Mesenchymal stem cell (in vitro differentiated cells and primary cell): ENCODE results near the gene BOD1.
A peak's percentile ranks its signal among the peaks of the same experiment; 100 is the strongest.

Source experiments
- DNase-seq: peaks from one replicate; pipeline ENCODE4 v3.0.0-alpha.2; 2013
- H2AFZ ChIP-seq: one replicate; pipeline ENCODE4 v1.6.1; 2013; ENCODE audit warnings: low read depth, mild to moderate bottlenecking, control low read depth, inconsistent platforms, low read length, moderate library complexity
- H2AK5ac ChIP-seq: 2 replicates; pipeline ENCODE4 v1.6.1; 2013; ENCODE audit warnings: low read length, moderate library complexity, mild to moderate bottlenecking, inconsistent platforms; ENCODE audit not compliant: severe bottlenecking
- H2BK120ac ChIP-seq: one replicate; pipeline ENCODE4 v1.6.1; 2013; ENCODE audit warnings: low read depth, mild to moderate bottlenecking, inconsistent platforms, low read length, moderate library complexity
- H2BK12ac ChIP-seq, 2 experiments: one replicate each; pipeline ENCODE4 v1.6.1; 2013; ENCODE audit warnings: inconsistent platforms in 2 of 2, low read length in 2 of 2, mild to moderate bottlenecking in 2 of 2, moderate library complexity in 2 of 2, control low read depth in 1 of 2
- H2BK15ac ChIP-seq: one replicate; pipeline ENCODE4 v1.6.1; 2013; ENCODE audit warnings: mild to moderate bottlenecking, low read depth, inconsistent platforms; ENCODE audit not compliant: poor library complexity, severe bottlenecking
- H2BK5ac ChIP-seq: 2 replicates; pipeline ENCODE4 v1.6.1; 2013; ENCODE audit warnings: low read depth, mild to moderate bottlenecking, low read length, control low read depth, inconsistent platforms; ENCODE audit not compliant: poor library complexity, severe bottlenecking
- H3K14ac ChIP-seq, 2 experiments: one replicate each; pipeline ENCODE4 v1.6.1; 2013; ENCODE audit warnings: inconsistent platforms in 2 of 2, low read length in 2 of 2, control low read depth in 1 of 2, mild to moderate bottlenecking in 1 of 2, moderate library complexity in 1 of 2
- H3K18ac ChIP-seq, 2 experiments: one replicate each; pipeline ENCODE4 v1.6.1; 2013; ENCODE audit warnings: inconsistent platforms in 2 of 2, low read length in 2 of 2, control low read depth in 1 of 2, low read depth in 1 of 2, mild to moderate bottlenecking in 1 of 2
- H3K23ac ChIP-seq, 2 experiments: one replicate each; pipeline ENCODE4 v1.6.1; 2013; ENCODE audit warnings: inconsistent platforms in 2 of 2, low read length in 2 of 2, mild to moderate bottlenecking in 2 of 2, moderate library complexity in 2 of 2, control low read depth in 1 of 2
- H3K27ac ChIP-seq: 2 replicates; pipeline ENCODE4 v1.5.1; 2013; ENCODE audit warnings: mild to moderate bottlenecking, moderate library complexity, low read length, control low read depth, inconsistent platforms; ENCODE audit not compliant: poor library complexity, severe bottlenecking
- H3K27me3 ChIP-seq, 2 experiments: 2 replicates each; pipeline versions ENCODE4 v1.6.1 to v1.7.0; 2013; ENCODE audit warnings: low read length in 2 of 2, mild to moderate bottlenecking in 2 of 2, moderate library complexity in 2 of 2, control low read depth in 1 of 2, inconsistent platforms in 1 of 2; ENCODE audit not compliant: control insufficient read depth in 1 of 2, insufficient read depth in 1 of 2
- H3K36me3 ChIP-seq, 2 experiments: 2 replicates each; pipeline versions ENCODE4 v1.6.1 to v1.7.0; 2013; ENCODE audit warnings: low read length in 2 of 2, control low read depth in 1 of 2, inconsistent platforms in 1 of 2, low read depth in 1 of 2, mild to moderate bottlenecking in 1 of 2; ENCODE audit not compliant: insufficient read depth in 2 of 2, control insufficient read depth in 1 of 2
- H3K4ac ChIP-seq, 2 experiments: one replicate each; pipeline ENCODE4 v1.6.1; 2013; ENCODE audit warnings: inconsistent platforms in 2 of 2, low read length in 2 of 2, mild to moderate bottlenecking in 2 of 2, moderate library complexity in 2 of 2, control low read depth in 1 of 2, low read depth in 1 of 2
- H3K4me1 ChIP-seq: 2 replicates; pipeline ENCODE4 v1.6.1; 2013; ENCODE audit warnings: low read depth, low read length, control low read depth; ENCODE audit not compliant: control insufficient read depth, insufficient read depth
- H3K4me2 ChIP-seq: 2 replicates; pipeline ENCODE4 v1.6.1; 2013; ENCODE audit warnings: low read length, mild to moderate bottlenecking, inconsistent platforms; ENCODE audit not compliant: poor library complexity, severe bottlenecking
- H3K4me3 ChIP-seq, 2 experiments: 2 replicates each; pipeline versions ENCODE4 v1.5.1 to v1.7.0; 2013; ENCODE audit warnings: low read length in 2 of 2, mild to moderate bottlenecking in 2 of 2, control low read depth in 1 of 2, low read depth in 1 of 2; ENCODE audit not compliant: insufficient read depth in 1 of 2
- H3K79me1 ChIP-seq: replicated peaks from 2 replicates; pipeline ENCODE4 v1.6.1; 2013; ENCODE audit warnings: mild to moderate bottlenecking, control low read depth, low read length, inconsistent platforms; ENCODE audit not compliant: poor library complexity, severe bottlenecking
- H3K9ac ChIP-seq: 2 replicates; pipeline ENCODE4 v1.7.0; 2013; ENCODE audit warnings: mild to moderate bottlenecking, low read length, moderate library complexity
- H3K9me3 ChIP-seq: 2 replicates; pipeline ENCODE4 v1.7.0; 2013; ENCODE audit warnings: mild to moderate bottlenecking, low read length; ENCODE audit not compliant: control insufficient read depth
- H4K8ac ChIP-seq: one replicate; pipeline ENCODE4 v1.6.1; 2013; ENCODE audit warnings: inconsistent platforms, mild to moderate bottlenecking, low read length, moderate library complexity
- H4K91ac ChIP-seq: one replicate; pipeline ENCODE4 v1.6.1; 2013; ENCODE audit warnings: mild to moderate bottlenecking, low read length, inconsistent platforms
- WGBS: methylation state at CpG from one replicate; pipeline ENCODE4 v1.1.7; 2013; ENCODE audit warnings: mixed read lengths; 5-methylcytosine and 5-hydroxymethylcytosine counted together

BOD1 gene

GRCh38 chr5:173662581-173663351, 46.3 kb upstream of the BOD1 start:
- Histone ChIP-seq H3K4me3 (no peak overlapping the region), H3K4ac (no peak overlapping the region), H2AFZ (no peak overlapping the region), H3K4me2 (no peak overlapping the region), H3K23ac (no peak overlapping the region), H3K36me3 (no peaks in the 10 kb centered on the region), H3K4me1 (no peaks in the 10 kb centered on the region), H3K27me3 (peaks cover 0 to 20% of the 10 kb centered on the region in 2 experiments), H4K8ac (no peak overlapping the region), H4K91ac (no peak overlapping the region), H2BK15ac (no peak overlapping the region), H2BK120ac (no peak overlapping the region), H3K14ac (no peak overlapping the region), H3K27ac (no peak overlapping the region), H2BK12ac (no peak overlapping the region), H2AK5ac (no peak overlapping the region), H3K9ac (no peak overlapping the region), H3K9me3 (peaks cover 6% of the 10 kb centered on the region), H3K18ac (no peak overlapping the region), H3K79me1 (no peaks in the 10 kb centered on the region), H2BK5ac (no peak overlapping the region)
- 92% methylated on average over 10 of the region's 12 CpGs for WGBS
- DNase-seq, result no peak

- Histone ChIP-seq H3K23ac (no peak overlapping the region), H2BK12ac (no peak overlapping the region), H2AK5ac (no peak overlapping the region), H3K4me2 (no peak overlapping the region), H2BK120ac (no peak overlapping the region), H2AFZ (no peak overlapping the region), H3K9ac (no peak overlapping the region), H3K14ac (peak overlapping the region in 1 of 2 experiments; percentile 36), H3K9me3 (peaks cover 6% of the 10 kb centered on the region), H3K79me1 (no peaks in the 10 kb centered on the region), H3K4ac (no peak overlapping the region), H3K18ac (no peak overlapping the region), H2BK15ac (no peak overlapping the region), H3K36me3 (no peaks in the 10 kb centered on the region), H2BK5ac (no peak overlapping the region), H3K27me3 (peaks cover 0 to 14% of the 10 kb centered on the region in 2 experiments), H3K4me3 (no peak overlapping the region), H4K91ac (no peak overlapping the region), H3K27ac (no peak overlapping the region), H3K4me1 (no peaks in the 10 kb centered on the region), H4K8ac (no peak overlapping the region)
- DNase-seq, result no peak
- WGBS, result 87% methylated on average over 12 of the region's 14 CpGs
Measured at GRCh38 chr5:173660481-173661280, 44.2 kb upstream of the BOD1 start.

DNA sequence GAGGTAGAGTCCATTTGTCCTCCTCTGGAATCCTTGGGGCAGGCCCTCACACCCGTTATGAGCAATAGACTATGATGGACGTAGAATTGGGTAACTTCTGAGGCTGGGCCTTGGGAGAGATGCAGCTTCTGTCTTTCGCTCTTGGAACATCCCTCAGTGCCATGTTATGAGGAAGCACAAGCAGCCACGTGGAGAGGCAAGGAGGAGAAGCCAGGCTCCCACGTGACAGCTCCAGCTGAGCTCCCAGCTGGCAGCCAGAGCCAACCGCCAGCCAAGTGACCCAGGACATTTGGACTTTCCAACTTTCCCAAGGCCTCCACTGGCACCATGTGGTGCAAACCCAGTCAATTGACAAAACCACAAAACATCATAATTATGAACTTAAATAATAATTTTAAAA, 43.0 kb upstream of the BOD1 start:
- Histone ChIP-seq H3K14ac (no peak overlapping the region), H2BK12ac (no peak overlapping the region), H3K4me1 (no peaks in the 10 kb centered on the region), H2BK5ac (no peak overlapping the region), H4K8ac (no peak overlapping the region), H2AK5ac (no peak overlapping the region), H3K27me3 (peaks cover 0 to 14% of the 10 kb centered on the region in 2 experiments), H3K4me3 (no peak overlapping the region), H2AFZ (no peak overlapping the region), H3K18ac (no peak overlapping the region), H4K91ac (no peak overlapping the region), H3K36me3 (no peaks in the 10 kb centered on the region), H2BK120ac (no peak overlapping the region), H3K27ac (no peak overlapping the region), H3K79me1 (no peaks in the 10 kb centered on the region), H2BK15ac (no peak overlapping the region), H3K4ac (no peak overlapping the region), H3K9ac (no peak overlapping the region), H3K4me2 (no peak overlapping the region), H3K9me3 (peaks cover 8% of the 10 kb centered on the region), H3K23ac (no peak overlapping the region)
- no peak for DNase-seq
- 80% methylated on average over 6 of the region's 6 CpGs for WGBS

DNA sequence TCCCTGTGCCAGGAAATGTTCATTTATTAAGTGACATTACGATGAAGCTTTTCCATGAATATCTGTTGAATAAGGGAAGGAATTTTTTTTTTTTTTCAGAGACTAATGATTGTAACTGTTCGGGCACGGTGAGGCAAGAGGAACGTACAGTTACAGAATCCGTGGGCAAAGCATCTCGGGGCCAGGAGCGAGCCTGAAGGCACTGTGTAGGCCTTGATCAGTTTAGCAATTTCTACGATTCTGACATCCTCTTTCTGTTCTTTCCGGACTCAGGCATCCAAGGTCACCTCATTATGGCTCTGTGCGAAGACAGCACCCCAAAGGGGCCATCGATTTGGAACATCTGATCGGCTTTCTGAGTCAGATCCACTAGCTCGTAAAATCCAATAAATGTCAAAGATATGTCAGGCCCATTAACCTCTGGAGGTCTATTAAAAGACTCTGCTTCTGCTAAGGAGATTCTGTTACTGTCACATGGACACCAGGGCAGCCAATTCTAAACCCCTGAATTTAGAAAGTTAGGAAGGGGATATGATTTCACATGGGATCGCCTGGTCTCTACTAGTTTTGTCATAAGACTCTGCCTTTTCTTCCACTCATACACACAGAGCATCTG, 41.4 kb upstream of the BOD1 start:
- no peak overlapping the region for H3K14ac ChIP-seq

More for the DNA sequence above, 41.4 kb upstream of the BOD1 start:
- DNase-seq, result no peak
- peaks cover 14% of the 10 kb centered on the region for H3K9me3 ChIP-seq
- H3K79me1 ChIP-seq, result no peaks in the 10 kb centered on the region
- H3K23ac ChIP-seq, result no peak overlapping the region
- no peak overlapping the region for H2AFZ ChIP-seq
- H2AK5ac ChIP-seq, result no peak overlapping the region
- no peak overlapping the region for H2BK12ac ChIP-seq
- no peak overlapping the region for H4K8ac ChIP-seq
- no peak overlapping the region for H2BK15ac ChIP-seq
- no peak overlapping the region for H3K27ac ChIP-seq
- 94% methylated on average over 13 of the region's 14 CpGs for WGBS
- no peaks in the 10 kb centered on the region for H3K36me3 ChIP-seq
- H3K4me1 ChIP-seq, result no peaks in the 10 kb centered on the region
- no peak overlapping the region for H3K4me3 ChIP-seq
- no peak overlapping the region for H3K9ac ChIP-seq
- H3K4ac ChIP-seq, result no peak overlapping the region
- no peak overlapping the region for H3K18ac ChIP-seq
- H4K91ac ChIP-seq, result no peak overlapping the region
- no peak overlapping the region for H3K4me2 ChIP-seq
- no peak overlapping the region for H2BK5ac ChIP-seq
- no peak overlapping the region for H2BK120ac ChIP-seq
- H3K27me3 ChIP-seq, result peaks cover 0 to 14% of the 10 kb centered on the region in 2 experiments
